ENCODE results near the gene GALNT16.

DNA sequence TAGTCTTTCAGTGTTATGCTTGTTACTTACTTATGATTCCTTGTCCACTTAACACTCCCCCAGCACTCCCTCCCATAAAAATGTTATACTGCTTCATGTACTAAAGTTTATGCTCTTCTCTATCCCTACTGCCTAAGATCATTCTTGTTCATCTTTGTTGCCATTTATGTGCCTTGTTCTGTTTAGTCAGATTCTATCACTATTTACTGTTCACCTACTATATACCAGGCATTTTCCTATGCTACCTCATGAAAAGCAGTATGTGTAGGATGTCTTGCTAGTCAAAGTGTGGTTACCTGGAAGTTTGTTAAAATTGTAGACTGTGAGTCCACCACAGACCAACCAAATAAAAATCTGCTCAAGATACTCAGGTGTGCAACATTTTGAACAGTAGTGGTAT is 114.3 kb downstream of the GALNT16 start:
- TF ChIP-seq POLR2AphosphoS5 (IDR thresholded peaks at IDR 0.05; ENCODE audit: low read depth, low read length) (no peak), TAF1 (IDR thresholded peaks at IDR 0.05; ENCODE audit: low read depth, low read length) (no peak)
